ENCODE data around the gene TMEM117.

DNA sequence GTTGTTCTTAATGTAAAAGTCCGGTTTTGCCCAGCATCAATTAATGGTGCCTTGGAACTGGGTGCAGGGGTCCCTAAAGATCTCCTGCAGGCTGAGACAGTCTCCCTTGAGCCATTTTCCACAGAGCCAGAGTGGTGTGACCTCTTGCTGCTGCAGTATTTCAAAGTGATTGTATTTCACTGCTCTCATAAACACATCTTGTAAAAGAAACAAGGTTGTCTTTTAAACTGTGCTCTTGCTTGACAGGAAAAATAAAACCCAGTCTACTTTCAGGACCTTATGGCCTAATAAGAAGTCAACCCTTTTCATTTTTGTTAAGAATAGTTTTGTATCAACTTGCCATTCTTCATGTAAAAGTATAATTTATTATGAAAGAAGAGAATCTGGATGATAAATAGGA is 44.7 kb downstream of the TMEM117 start:
- TF ChIP-seq CTCF (conservative IDR thresholded peaks at IDR 0.05 in 1 of 2, IDR thresholded peaks at IDR 0.05 in 1 of 2; ENCODE audit: extremely low read depth in 1 of 2, insufficient read depth in 1 of 2, low read depth in 1 of 2, low read length in 2 of 2) (no peak), EZH2 (IDR thresholded peaks at IDR 0.05; ENCODE audit: borderline replicate concordance, low read length) (no peak)

Data from mammary epithelial cell (primary cell).